HepG2 (cell line): ENCODE results near the gene SLC25A25. TPM values are rescaled to one million over a fixed set of nuclear protein-coding genes. Genes with fewer than 3 reads are reported as not detected.
A peak's percentile ranks its signal among the peaks of the same experiment; 100 is the strongest.

Source experiments
- ARID5B ChIP-seq: IDR thresholded peaks from 2 replicates; pipeline ENCODE4 v1.4.0; 2020; ENCODE audit warnings: mild to moderate bottlenecking, missing genetic modification reagents
- E2F2 ChIP-seq: sonication (generic); formaldehyde crosslinking; IDR thresholded peaks from 2 replicates; pipeline ENCODE4 v1.4.0; 2020; ENCODE audit warnings: missing genetic modification reagents, borderline replicate concordance
- ERF ChIP-seq: IDR thresholded peaks from 2 replicates; pipeline ENCODE4 v1.6.1; 2018; ENCODE audit warnings: missing biosample characterization, missing genetic modification reagents
- HNF4A ChIP-seq: sonication (generic); formaldehyde crosslinking; IDR thresholded peaks from 2 replicates; pipeline ENCODE4 v1.4.0; 2020; ENCODE audit warnings: missing genetic modification reagents
- IRF9 ChIP-seq: sonication (generic); formaldehyde crosslinking; IDR thresholded peaks from 2 replicates; pipeline ENCODE4 v1.8.0; 2022; ENCODE audit warnings: missing genetic modification reagents, mild to moderate bottlenecking, borderline replicate concordance
- LCORL ChIP-seq, 2 experiments: fragments of 450-650 bp in 1 of 2; sonication (generic) in 1 of 2; formaldehyde crosslinking in 1 of 2; IDR thresholded peaks; 2 replicates each; pipeline versions ENCODE4 v1.5.0 to v1.6.1; 2017 to 2020; ENCODE audit warnings: antibody characterized with exemption in 1 of 2, missing genetic modification reagents in 1 of 2
- NCOR1 ChIP-seq: fragments of 200-600 bp; sonication (generic); IDR thresholded peaks from 2 replicates; pipeline ENCODE4 v1.7.0; 2017; ENCODE audit warnings: antibody characterized with exemption, low read length, borderline replicate concordance
- RBM22 ChIP-seq: fragments of 200-400 bp; formaldehyde crosslinking; optimal IDR thresholded peaks from 2 replicates; pipeline ENCODE3; 2017; ENCODE audit warnings: mild to moderate bottlenecking, low read length, moderate library complexity
- RFXANK ChIP-seq: IDR thresholded peaks from 2 replicates; pipeline ENCODE4 v1.6.1; 2016
- SRF ChIP-seq: IDR thresholded peaks from 2 replicates; pipeline ENCODE4 v1.6.1; 2011; ENCODE audit warnings: mild to moderate bottlenecking, low read depth, low read length, moderate library complexity
- TBL1XR1 ChIP-seq: fragments of 150-350 bp; IDR thresholded peaks from 2 replicates; pipeline ENCODE4 v1.6.1; 2014; ENCODE audit warnings: borderline replicate concordance, low read length; ENCODE audit not compliant: partially characterized antibody
- ZNF234 ChIP-seq: sonication (generic); formaldehyde crosslinking; conservative IDR thresholded peaks from 2 replicates; pipeline ENCODE4 v1.5.1; 2020; ENCODE audit warnings: mild to moderate bottlenecking, missing genetic modification reagents
- ZNF24 ChIP-seq: fragments of 450-650 bp; IDR thresholded peaks from 2 replicates; pipeline ENCODE4 v1.6.1; 2017; ENCODE audit warnings: antibody characterized with exemption, mild to moderate bottlenecking
- ZNF513 ChIP-seq: sonication (generic); formaldehyde crosslinking; conservative IDR thresholded peaks from 2 replicates; pipeline ENCODE4 v1.5.0; 2020; ENCODE audit warnings: missing genetic modification reagents
- ZNF549 ChIP-seq: sonication (generic); formaldehyde crosslinking; IDR thresholded peaks from 2 replicates; pipeline ENCODE4 v1.5.0; 2020; ENCODE audit warnings: missing genetic modification reagents
- ZNF574 ChIP-seq: sonication (generic); formaldehyde crosslinking; IDR thresholded peaks from 2 replicates; pipeline ENCODE4 v1.4.0; 2020; ENCODE audit warnings: missing genetic modification reagents
- ZNF75D ChIP-seq: sonication (generic); formaldehyde crosslinking; IDR thresholded peaks from 2 replicates; pipeline ENCODE4 v1.8.1; 2023; ENCODE audit warnings: missing genetic modification reagents, mild to moderate bottlenecking, borderline replicate concordance
- ZSCAN25 ChIP-seq: sonication (generic); formaldehyde crosslinking; IDR thresholded peaks from 2 replicates; pipeline ENCODE4 v1.8.0; 2022; ENCODE audit warnings: mild to moderate bottlenecking, missing genetic modification reagents
- ZSCAN9 ChIP-seq: IDR thresholded peaks from 2 replicates; pipeline ENCODE4 v1.6.1; 2016; ENCODE audit warnings: borderline replicate concordance
- polyA plus RNA-seq, 8 experiments: library from polyadenylated mRNA; depleted of rRNA in 3 of 8; stranded (reverse) in 7 of 8; unstranded in 1 of 8; fragments of >200 nt; fragmentation: Illumina TruSeq in 4 of 8; extraction: Trizol in 4 of 8; gene quantifications; 2 replicates each; pipeline versions ENCODE4 v1.2.1 to v1.2.3, GENCODE V29; 2011 to 2016; ENCODE audit warnings: low read depth in 4 of 8, missing spikeins in 1 of 8, mixed read lengths in 1 of 8; ENCODE audit not compliant: insufficient read depth in 1 of 8
- total RNA-seq, 5 experiments: library from RNA; depleted of rRNA; stranded (reverse); fragments of >200 nt; fragmentation: Illumina TruSeq; extraction: Trizol; gene quantifications; 2 replicates each; pipeline ENCODE4 v1.2.3, GENCODE V29; 2016; ENCODE audit warnings: low read depth in 1 of 5

SLC25A25 gene
- total and polyA plus RNA-seq, 2 of the 13 experiments (the other 11 are each of a cell fraction or from before 2014, with no cell fraction given), result 10.5 to 24.8 TPM

- TF ChIP-seq IRF9 (CRISPR knock-in tag) (no peak), HNF4A (CRISPR knock-in tag) (peak; percentile 43; the same call in 1 of the 2 replicates), ERF (0 out of 2 replicates have a peak, but pooled peaks have one; percentile 36), ZNF24 (no peak), ZNF75D (CRISPR knock-in tag) (no peak), RBM22 (peak; percentile 78), ZSCAN9 (CRISPR knock-in tag) (no peak), ZNF513 (CRISPR knock-in tag) (no peak), E2F2 (CRISPR knock-in tag) (no peak), RFXANK (CRISPR knock-in tag) (no peak), NCOR1 (peak; percentile 52; the same call in 1 of the 2 replicates), ZNF574 (0 out of 2 replicates have a peak, but pooled peaks have one; percentile 16), ARID5B (CRISPR knock-in tag) (0 out of 2 replicates have a peak, but pooled peaks have one; percentile 31), ZNF234 (no peak), ZSCAN25 (CRISPR knock-in tag) (no peak), TBL1XR1 (peak; percentile 43), LCORL (IDR thresholded peaks at IDR 0.05) (no peak), LCORL (CRISPR knock-in tag; IDR thresholded peaks at IDR 0.05) (no peak), SRF (no peak), ZNF549 (no peak)
These were observed 33.2 kb downstream of the SLC25A25 start (continued) for GRCh38 chr9:128101231-128101661.
